ENCODE measurements around the gene PMEPA1.

DNA sequence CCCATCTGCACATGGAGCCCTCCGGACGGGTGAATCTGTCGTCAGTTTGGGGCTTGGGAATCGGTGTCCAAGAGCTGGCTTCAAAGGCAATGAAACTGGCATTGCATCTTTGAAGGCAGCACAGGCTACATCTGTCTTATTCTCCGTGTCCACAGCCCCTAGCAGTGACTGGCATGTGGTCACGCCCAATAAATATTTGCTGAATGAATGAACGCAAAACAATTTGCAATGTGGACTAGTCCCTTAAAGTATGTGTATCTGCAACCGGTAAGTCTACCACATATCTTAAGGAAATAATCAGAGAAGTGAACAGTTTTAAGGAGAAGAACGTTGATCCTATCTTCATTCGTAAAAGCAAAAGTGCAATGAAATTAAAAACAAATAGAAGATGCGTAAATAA, 8.0 kb upstream of the PMEPA1 start:
- TF ChIP-seq SIN3A (IDR thresholded peaks at IDR 0.05; ENCODE audit: borderline replicate concordance, insufficient read depth, low read length) (no peak), POLR2AphosphoS5 (IDR thresholded peaks at IDR 0.05; ENCODE audit: low read depth, low read length) (no peak)

Data from PFSK-1 (cell line).